Measurements from ENCODE around the gene TUBB4A. TPM values are rescaled to one million over a fixed set of nuclear protein-coding genes. Genes with fewer than 3 reads are reported as not detected.

TUBB4A gene
- total and polyA plus RNA-seq, 2 donors (not counting 1 experiment from before 2014, with no cell fraction given), result not detected

- no peak for DNase-seq (ENCODE audit: low read depth in 2 of 2)
- no peaks in the 10 kb centered on the region for H3K79me2 ChIP-seq (ENCODE audit: control insufficient read depth, insufficient read depth, low read length)
Observed at GRCh38 chr19:6452223-6452614, 49.9 kb downstream of the TUBB4A start.

GRCh38 chr19:6451583-6452222 is 50.4 kb downstream of the TUBB4A start:
- Histone ChIP-seq H3K27ac (ENCODE audit: insufficient read depth, low read length) (no peak overlapping the region), H4K20me1 (ENCODE audit: control insufficient read depth, extremely low read depth, insufficient read depth, low read length) (no peaks in the 10 kb centered on the region), H3K4me1 (ENCODE audit: control insufficient read depth, extremely low read depth, insufficient read depth, low read length) (no peaks in the 10 kb centered on the region), H3K27me3 (ENCODE audit: control insufficient read depth, insufficient read depth, low read length) (no peaks in the 10 kb centered on the region), H3K9me3 (ENCODE audit: control insufficient read depth, insufficient read depth, low read depth, low read length) (no peaks in the 10 kb centered on the region), H3K79me2 (ENCODE audit: control insufficient read depth, insufficient read depth, low read length) (no peaks in the 10 kb centered on the region), H3K36me3 (ENCODE audit: control insufficient read depth, insufficient read depth, low read length) (no peaks in the 10 kb centered on the region), H2AFZ (ENCODE audit: low read length) (no peak overlapping the region), H3K4me2 (ENCODE audit: extremely low read depth, insufficient read depth, low read length) (no peak overlapping the region), H3K9ac (ENCODE audit: insufficient read depth, low read length) (no peak overlapping the region), H3K4me3 (replicated peaks in 1 of 4; ENCODE audit: control extremely low read depth in 1 of 4, insufficient read depth in 1 of 4, low read depth in 3 of 4, low read length in 4 of 4) (no peak overlapping the region)
- TF ChIP-seq CTCF (conservative IDR thresholded peaks at IDR 0.05 in 1 of 2, IDR thresholded peaks at IDR 0.05 in 1 of 2; ENCODE audit: low read depth in 1 of 2, low read length in 2 of 2) (no peak), EZH2 (IDR thresholded peaks at IDR 0.05; ENCODE audit: low read length, missing control alignments) (no peak)
- no peak for DNase-seq (ENCODE audit: low read depth in 2 of 2)

More at GRCh38 chr19:6452223-6452614, 49.9 kb downstream of the TUBB4A start:
- H3K27me3 ChIP-seq (ENCODE audit: control insufficient read depth, insufficient read depth, low read length), result no peaks in the 10 kb centered on the region
- H3K9ac ChIP-seq (ENCODE audit: insufficient read depth, low read length), result no peak overlapping the region
- no peak overlapping the region for H3K4me2 ChIP-seq (ENCODE audit: extremely low read depth, insufficient read depth, low read length)
- H3K4me1 ChIP-seq (ENCODE audit: control insufficient read depth, extremely low read depth, insufficient read depth, low read length), result no peaks in the 10 kb centered on the region
- no peaks in the 10 kb centered on the region for H4K20me1 ChIP-seq (ENCODE audit: control insufficient read depth, extremely low read depth, insufficient read depth, low read length)
- H3K4me3 ChIP-seq (replicated peaks in 1 of 4; ENCODE audit: control extremely low read depth in 1 of 4, insufficient read depth in 1 of 4, low read depth in 3 of 4, low read length in 4 of 4), result no peak overlapping the region
- H3K27ac ChIP-seq (ENCODE audit: insufficient read depth, low read length), result no peak overlapping the region
- H3K9me3 ChIP-seq (ENCODE audit: control insufficient read depth, insufficient read depth, low read depth, low read length), result no peaks in the 10 kb centered on the region
- H3K36me3 ChIP-seq (ENCODE audit: control insufficient read depth, insufficient read depth, low read length), result peaks cover under 1% of the 10 kb centered on the region
- H2AFZ ChIP-seq (ENCODE audit: low read length), result no peak overlapping the region
- no peak for TF ChIP-seq EZH2 (IDR thresholded peaks at IDR 0.05; ENCODE audit: low read length, missing control alignments)
- no peak for TF ChIP-seq CTCF (conservative IDR thresholded peaks at IDR 0.05 in 1 of 2, IDR thresholded peaks at IDR 0.05 in 1 of 2; ENCODE audit: low read depth in 1 of 2, low read length in 2 of 2)

DNA sequence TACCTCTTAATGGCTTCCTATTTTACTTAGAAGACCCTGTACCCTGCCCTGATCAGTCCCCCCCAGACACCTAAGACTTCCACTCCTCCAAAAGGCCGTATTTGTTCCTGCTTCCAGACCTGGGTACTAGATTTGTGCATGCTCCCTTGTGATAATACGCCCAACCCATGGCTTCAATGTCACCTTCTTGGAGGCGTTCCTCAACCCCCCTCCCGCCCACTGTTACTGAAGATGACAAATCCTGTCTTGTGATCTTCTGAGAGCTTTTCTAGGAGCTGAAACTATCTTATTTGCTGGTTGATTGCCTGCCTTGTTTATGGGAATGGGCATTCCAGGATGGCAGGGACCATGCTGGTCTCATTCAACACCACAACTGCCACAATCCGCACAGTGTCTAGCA is 51.9 kb downstream of the TUBB4A start:
- H3K27ac ChIP-seq (ENCODE audit: insufficient read depth, low read length), result no peak overlapping the region
- no peaks in the 10 kb centered on the region for H4K20me1 ChIP-seq (ENCODE audit: control insufficient read depth, extremely low read depth, insufficient read depth, low read length)
- no peaks in the 10 kb centered on the region for H3K36me3 ChIP-seq (ENCODE audit: control insufficient read depth, insufficient read depth, low read length)
- no peaks in the 10 kb centered on the region for H3K79me2 ChIP-seq (ENCODE audit: control insufficient read depth, insufficient read depth, low read length)
- H2AFZ ChIP-seq (ENCODE audit: low read length), result no peak overlapping the region
- no peaks in the 10 kb centered on the region for H3K9me3 ChIP-seq (ENCODE audit: control insufficient read depth, insufficient read depth, low read depth, low read length)
- no peak overlapping the region for H3K4me3 ChIP-seq (replicated peaks in 1 of 4; ENCODE audit: control extremely low read depth in 1 of 4, insufficient read depth in 1 of 4, low read depth in 3 of 4, low read length in 4 of 4)
- DNase-seq (ENCODE audit: low read depth in 2 of 2), result no peak
- no peaks in the 10 kb centered on the region for H3K27me3 ChIP-seq (ENCODE audit: control insufficient read depth, insufficient read depth, low read length)
- TF ChIP-seq EZH2 (IDR thresholded peaks at IDR 0.05; ENCODE audit: low read length, missing control alignments) (no peak), CTCF (conservative IDR thresholded peaks at IDR 0.05 in 1 of 2, IDR thresholded peaks at IDR 0.05 in 1 of 2; ENCODE audit: low read depth in 1 of 2, low read length in 2 of 2) (no peak)
- H3K4me2 ChIP-seq (ENCODE audit: extremely low read depth, insufficient read depth, low read length), result no peak overlapping the region
- no peak overlapping the region for H3K9ac ChIP-seq (ENCODE audit: insufficient read depth, low read length)
- H3K4me1 ChIP-seq (ENCODE audit: control insufficient read depth, extremely low read depth, insufficient read depth, low read length), result no peaks in the 10 kb centered on the region

All from fibroblast of lung (primary cell).